ENCODE measurements around the gene BCKDHA.
"Not testable (repeated sequence)": the region's sequence is repeated elsewhere in the genome, so short reads cannot be mapped to it uniquely, and the experiment has no call there.

The BCKDHA gene

GRCh38 chr19:41442473-41443355 is 45.1 kb downstream of the BCKDHA start, which contains the start of gene ERICH4:
Gene ERICH4, plus strand, starts transcription at chr19:41443156. Its CDS starts 14 bp downstream, at chr19:41443170.
- in situ Hi-C loops (cut with MboI; ENCODE audit: low sequenced_read_pairs) = loop anchor here (10.0 kb wide), 1 partner anchor 132 kb away; the partner anchor contains the start of gene CEACAM21

GRCh38 chr19:41443813-41444455 is 46.3 kb downstream of the BCKDHA start:
- in situ Hi-C loops (cut with MboI; ENCODE audit: low sequenced_read_pairs) = loop anchor here (10.0 kb wide), 1 partner anchor 131 kb away; the partner anchor contains the start of gene CEACAM21

DNA sequence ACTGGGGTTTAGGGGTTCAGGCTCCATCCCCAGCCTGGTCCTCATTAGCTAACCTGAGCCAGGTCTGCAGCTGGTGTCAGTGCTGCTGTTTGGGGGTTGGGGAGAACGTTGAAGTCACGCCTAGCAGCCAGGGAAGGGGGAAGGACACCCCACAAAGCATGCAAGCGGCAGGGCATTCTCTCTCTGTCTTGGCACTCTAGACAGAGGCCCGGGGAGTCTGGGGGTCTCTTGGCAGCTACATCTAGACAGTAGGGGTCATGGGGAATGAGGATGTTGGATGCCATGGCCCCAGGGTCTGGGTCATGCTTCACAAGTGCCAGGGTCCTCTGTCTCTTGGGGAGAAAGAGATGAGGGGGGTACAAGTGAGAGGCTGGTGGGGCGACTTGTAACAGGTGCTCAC is 48.0 kb downstream of the BCKDHA start:
- in situ Hi-C loops (cut with MboI; ENCODE audit: low sequenced_read_pairs) = loop anchor here (10.0 kb wide), 1 partner anchor 129 kb away; the partner anchor contains the start of gene CEACAM21

DNA sequence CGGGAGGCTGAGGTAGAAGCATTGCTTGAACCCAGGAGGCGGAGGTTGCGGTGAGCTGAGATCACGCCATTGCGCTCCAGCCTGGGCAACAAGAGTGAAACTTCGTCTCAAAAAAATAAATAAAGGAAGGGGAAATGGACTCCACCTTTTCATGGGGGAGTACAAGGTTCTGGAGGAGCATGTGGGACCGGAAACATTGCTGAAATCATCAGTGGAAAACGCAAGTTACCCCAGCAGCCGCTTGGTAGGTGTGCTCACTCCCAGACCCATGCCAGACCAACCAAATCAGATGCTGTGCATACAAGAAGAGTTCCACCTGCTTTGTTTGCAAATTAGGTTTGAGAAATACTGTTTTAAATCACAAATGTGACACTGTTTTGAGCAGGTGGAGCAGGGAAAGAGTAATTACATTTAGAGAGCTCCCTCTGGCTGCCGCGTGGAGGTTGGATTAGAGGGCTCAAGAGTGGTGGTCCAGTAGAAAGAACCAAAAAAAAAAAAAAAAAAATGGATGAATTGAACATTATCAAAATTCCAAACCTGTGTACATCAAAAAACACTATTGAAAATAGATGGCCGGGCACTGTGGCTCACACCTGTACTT is 50.2 kb downstream of the BCKDHA start:
- in situ Hi-C loops (cut with MboI; ENCODE audit: low sequenced_read_pairs) = loop anchor here (10.0 kb wide), 1 partner anchor 127 kb away; the partner anchor contains the start of gene CEACAM21

DNA sequence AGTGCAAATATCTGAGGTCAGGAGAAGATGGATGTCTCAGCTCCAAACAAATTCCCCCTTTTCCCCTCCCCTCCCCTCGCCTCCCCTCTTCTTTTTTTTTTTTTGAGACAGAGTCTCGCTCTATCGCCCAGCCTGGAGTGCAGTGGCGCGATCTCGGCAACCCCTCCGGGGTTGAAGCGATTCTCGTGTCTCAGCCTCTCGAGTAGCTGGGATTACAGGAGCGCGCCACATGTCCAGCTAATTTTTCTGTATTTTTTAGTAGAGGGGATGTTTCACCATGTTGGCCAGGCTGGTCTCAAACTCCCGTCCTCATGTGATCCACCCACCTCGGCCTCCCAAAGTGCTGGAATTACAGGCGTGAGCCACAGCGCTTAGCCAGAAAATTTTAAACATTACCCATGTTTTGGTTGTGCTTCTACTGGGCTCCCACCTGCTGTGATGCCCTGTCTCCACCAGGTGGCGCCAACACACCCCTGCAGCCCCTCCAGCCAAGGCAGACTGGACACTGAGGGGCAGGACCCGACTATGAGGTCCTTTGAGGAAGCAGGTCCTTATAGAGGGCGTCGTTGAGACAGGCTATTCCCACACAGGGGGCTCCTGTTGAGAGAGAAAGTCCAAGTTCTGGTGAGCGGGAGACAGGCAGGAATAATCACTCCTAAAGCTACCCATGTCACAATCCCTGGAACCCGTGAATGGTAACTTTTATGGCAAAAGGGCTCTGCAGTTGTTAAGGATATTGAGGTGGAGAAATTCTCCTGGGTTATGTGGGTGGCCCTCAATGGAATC is 51.7 kb downstream of the BCKDHA start:
- in situ Hi-C loops (cut with MboI; ENCODE audit: low sequenced_read_pairs) = loop anchor here (10.0 kb wide), 1 partner anchor 126 kb away; the partner anchor contains the start of gene CEACAM21

GRCh38 chr19:41449865-41450178 is 52.2 kb downstream of the BCKDHA start:
- in situ Hi-C loops (cut with MboI; ENCODE audit: low sequenced_read_pairs) = loop anchor here (10.0 kb wide), 1 partner anchor 125 kb away; the partner anchor contains the start of gene CEACAM21

DNA sequence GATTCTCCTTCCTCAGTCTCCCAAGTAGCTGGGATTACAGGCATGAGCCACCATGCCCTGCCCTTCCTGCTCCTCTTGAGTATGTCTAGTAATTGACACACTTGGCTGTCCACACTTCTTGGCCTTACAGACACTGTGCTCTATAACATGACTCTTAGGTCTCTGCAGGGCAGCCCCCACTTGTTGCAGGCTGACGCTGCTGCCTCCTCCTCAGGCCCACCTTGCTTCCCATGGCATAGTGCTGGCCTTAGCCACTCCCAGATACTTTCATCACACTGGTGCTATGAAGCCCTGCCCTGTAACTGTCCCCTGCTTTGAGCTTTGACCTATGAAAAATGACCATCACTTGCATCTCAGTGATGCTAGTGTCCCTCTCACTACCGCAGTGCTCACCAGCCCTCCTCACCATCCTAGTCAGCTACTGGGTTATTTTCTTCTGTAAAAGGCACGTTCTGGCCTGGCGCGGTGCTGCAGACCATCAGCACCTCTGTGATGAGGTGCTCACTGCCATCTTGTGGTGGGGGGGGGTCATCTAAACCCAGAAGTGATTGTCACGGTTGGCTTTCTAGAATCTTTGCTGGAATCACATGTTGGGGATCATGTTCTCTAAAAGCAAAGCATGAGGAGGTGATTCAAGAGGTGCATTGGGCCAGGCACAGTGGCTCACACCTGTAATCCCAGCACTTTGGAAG is 55.1 kb downstream of the BCKDHA start:
- in situ Hi-C loops (cut with MboI; ENCODE audit: low sequenced_read_pairs) = no loop called here

DNA sequence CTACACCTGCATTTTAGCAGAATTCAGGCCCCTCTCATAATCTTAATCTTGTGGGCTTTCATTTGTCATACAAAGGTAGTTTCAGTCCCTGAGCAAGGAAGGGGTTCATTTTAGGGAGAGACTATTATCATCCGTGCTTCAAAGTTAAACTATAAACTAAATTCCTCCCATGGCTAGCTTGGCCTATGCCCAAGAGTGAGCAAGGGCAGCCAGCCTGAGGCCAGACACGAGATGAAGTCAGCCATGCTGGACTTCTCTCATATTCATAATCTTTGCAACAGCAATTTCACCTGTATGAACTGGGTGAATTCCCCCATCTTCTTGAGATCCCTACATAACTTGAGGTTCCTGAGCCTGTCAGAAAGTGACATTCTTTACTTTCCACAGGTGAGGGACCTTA is 58.3 kb downstream of the BCKDHA start:
- in situ Hi-C loops (cut with MboI; ENCODE audit: low sequenced_read_pairs) = no loop called here

GRCh38 chr19:41456342-41456918 is 58.8 kb downstream of the BCKDHA start:
- in situ Hi-C loops (cut with MboI; ENCODE audit: low sequenced_read_pairs) = no loop called here

GRCh38 chr19:41457241-41457640 is 59.6 kb downstream of the BCKDHA start:
- in situ Hi-C loops (cut with MboI; ENCODE audit: low sequenced_read_pairs) = no loop called here

DNA sequence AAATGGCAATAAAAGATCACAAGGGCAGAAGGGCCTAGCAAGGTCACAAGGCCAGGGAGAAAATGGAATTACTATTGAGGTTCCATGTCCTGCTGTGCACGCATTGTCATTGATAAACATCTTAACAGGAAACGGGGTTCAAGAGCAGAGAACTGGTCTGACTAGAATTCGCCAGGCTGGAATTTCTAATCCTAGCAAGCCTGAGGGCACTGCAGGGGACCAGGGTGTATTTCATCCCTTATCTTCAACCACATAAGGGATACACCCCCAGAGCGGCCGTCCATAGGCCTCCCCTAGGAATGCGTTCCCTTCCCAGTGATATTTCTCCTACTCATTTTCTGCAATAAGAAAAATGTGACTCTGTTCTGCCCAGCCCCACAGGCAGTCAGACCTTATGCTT is 64.9 kb downstream of the BCKDHA start:
- in situ Hi-C loops (cut with MboI; ENCODE audit: low sequenced_read_pairs) = no loop called here

DNA sequence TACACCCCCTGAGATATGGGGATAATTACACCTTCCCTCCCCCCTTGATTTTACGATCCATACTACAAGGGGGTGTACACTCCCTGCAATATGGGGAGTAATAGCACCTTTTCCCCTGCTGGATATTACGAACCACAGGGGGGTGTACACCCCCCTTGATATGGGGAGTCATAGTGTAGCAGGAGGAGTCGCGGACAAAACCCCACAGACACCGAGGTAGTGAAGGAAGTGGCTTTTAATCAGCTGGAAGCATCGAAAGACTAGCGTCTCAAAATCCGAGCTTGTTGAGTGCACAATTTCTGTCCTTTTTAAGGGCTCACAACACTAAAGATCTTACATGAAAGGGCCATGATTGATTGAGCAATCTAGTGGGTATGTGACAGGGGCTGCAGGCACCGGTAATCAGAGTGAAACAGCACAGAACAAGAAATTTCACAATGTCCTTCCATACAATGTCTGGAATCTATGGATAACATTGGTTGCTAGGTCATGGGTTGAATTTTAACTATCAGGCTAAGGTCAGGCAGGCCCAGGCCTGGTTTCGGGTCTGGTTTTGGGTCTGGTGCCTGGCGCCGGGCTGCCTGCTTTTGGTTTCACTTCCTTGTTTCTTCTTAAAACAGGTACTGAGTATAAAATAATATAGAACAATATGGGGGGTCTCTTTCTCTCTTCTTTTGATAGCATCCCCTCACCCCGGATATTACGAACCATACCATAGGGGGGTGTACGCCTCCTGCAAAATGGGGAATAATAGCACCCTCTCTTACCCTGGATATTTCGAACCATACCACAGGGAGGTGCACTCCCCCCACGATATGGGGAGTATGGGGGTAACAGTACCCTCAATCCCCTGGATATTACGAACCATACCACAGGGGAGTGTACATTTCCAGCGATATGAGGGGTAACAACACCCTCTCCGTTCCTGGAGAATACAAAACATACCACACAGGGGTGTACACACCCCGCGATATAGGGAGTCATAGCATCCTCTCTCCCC is 65.9 kb downstream of the BCKDHA start:
- in situ Hi-C loops (cut with MboI; ENCODE audit: low sequenced_read_pairs) = not testable (repeated sequence)
